PC-3 (cell line): ENCODE data around the gene RRH. TPM values are rescaled to one million over a fixed set of nuclear protein-coding genes. Genes with fewer than 3 reads are reported as not detected.

Source experiments
- ATAC-seq: fragments of 200-7000 bp; cut with Tn5 transposase; 2 replicates; pipeline ENCODE4 v1.9.1; 2020; ENCODE audit warnings: mild to moderate bottlenecking, moderate library complexity
- BruUV-seq: library from RNA; stranded (reverse); fragments of 400-500 nt; replicated peaks from 2 replicates; lab custom pipeline; 2021; lab: Mats Ljungman, UMichigan
- CTCF ChIA-PET: fragments of 300-600 bp; sonication (Branson Sonifier 250); formaldehyde crosslinking; loops from one replicate; lab custom pipeline; 2022; ENCODE audit warnings: antibody characterized with exemption; lab: Charles Lee
- POLR2A ChIA-PET: fragments of 300-600 bp; sonication (Branson Sonifier 250); formaldehyde crosslinking; loops from one replicate; lab custom pipeline; 2022; ENCODE audit warnings: antibody characterized with exemption; ENCODE audit not compliant: unreplicated experiment; lab: Charles Lee
- DNase-seq: peaks from one replicate; pipeline ENCODE4 v3.0.0-alpha.2; 2015
- H2AFZ ChIP-seq: fragments of 300-600 bp; sonication (generic); 2 replicates; pipeline ENCODE4 v1.6.0; 2016; ENCODE audit warnings: antibody characterized with exemption, low read length
- H3F3A ChIP-seq: fragments of 300-600 bp; sonication (generic); one replicate; pipeline ENCODE4 v1.6.0; 2017; ENCODE audit warnings: antibody characterized with exemption, low read length, control low read depth, mild to moderate bottlenecking; ENCODE audit not compliant: unreplicated experiment
- H3K27ac ChIP-seq: fragments of 300-600 bp; sonication (generic); 2 replicates; pipeline ENCODE4 v1.5.1; 2016; ENCODE audit warnings: mild to moderate bottlenecking, low read length
- H3K27me3 ChIP-seq: fragments of 300-600 bp; sonication (generic); 2 replicates; pipeline ENCODE4 v1.6.1; 2016; ENCODE audit warnings: low read length, mixed read lengths
- H3K36me3 ChIP-seq: fragments of 300-600 bp; sonication (generic); 2 replicates; pipeline ENCODE4 v1.6.1; 2016; ENCODE audit warnings: low read depth, mixed run types, low read length, mixed read lengths
- H3K4me1 ChIP-seq: fragments of 300-600 bp; sonication (generic); 2 replicates; pipeline ENCODE4 v1.5.1; 2016; ENCODE audit warnings: low read length; ENCODE audit not compliant: insufficient read depth
- H3K4me2 ChIP-seq: fragments of 300-600 bp; sonication (generic); 2 replicates; pipeline ENCODE4 v1.6.0; 2016; ENCODE audit warnings: low read length
- H3K4me3 ChIP-seq: fragments of 300-600 bp; sonication (generic); 2 replicates; pipeline ENCODE4 v1.5.1; 2016; ENCODE audit warnings: mild to moderate bottlenecking, low read length, mixed read lengths
- H3K79me2 ChIP-seq: fragments of 300-600 bp; sonication (generic); 2 replicates; pipeline ENCODE4 v1.6.1; 2017; ENCODE audit warnings: low read length, mixed read lengths
- H3K9ac ChIP-seq: fragments of 300-600 bp; sonication (generic); 2 replicates; pipeline ENCODE4 v1.6.0; 2016; ENCODE audit warnings: mild to moderate bottlenecking, low read length
- H3K9me2 ChIP-seq: fragments of 300-600 bp; sonication (generic); replicated peaks from 2 replicates; pipeline ENCODE4 v1.6.1; 2016; ENCODE audit warnings: mixed run types, low read length, mixed read lengths
- H3K9me3 ChIP-seq: fragments of 300-600 bp; sonication (generic); 2 replicates; pipeline ENCODE4 v1.6.1; 2016; ENCODE audit warnings: low read length, mixed read lengths
- H4K20me1 ChIP-seq: fragments of 300-600 bp; sonication (generic); 2 replicates; pipeline ENCODE4 v1.6.1; 2016; ENCODE audit warnings: low read length, mixed read lengths
- CTCF ChIP-seq: fragments of 300-600 bp; sonication (generic); conservative IDR thresholded peaks from 2 replicates; pipeline ENCODE4 v1.5.1; 2017; ENCODE audit warnings: antibody characterized with exemption, low read depth, mild to moderate bottlenecking, low read length
- EZH2 ChIP-seq: fragments of 300-600 bp; sonication (generic); IDR thresholded peaks from one replicate; pipeline ENCODE4 v1.6.1; 2017; ENCODE audit warnings: antibody characterized with exemption, mild to moderate bottlenecking, low read length; ENCODE audit not compliant: unreplicated experiment
- EZH2phosphoT487 ChIP-seq: fragments of 300-600 bp; sonication (generic); IDR thresholded peaks from 2 replicates; pipeline ENCODE4 v1.6.1; 2018; ENCODE audit warnings: mild to moderate bottlenecking, antibody characterized with exemption, low read length, borderline replicate concordance
- intact Hi-C: fragments of 100-400 bp; cut with micrococcal nuclease; formaldehyde crosslinking; loops from 2 replicates; pipeline ENCODE4 v1.9.0; 2023
- total RNA-seq: library from RNA; depleted of rRNA; stranded (reverse); fragments of >200 nt; gene quantifications from 2 replicates; pipeline ENCODE4 v1.2.3, GENCODE V29; 2014

The RRH gene
- total RNA-seq, 1 experiment from 2014 or later, result 0.18 TPM

- H3K4me2 ChIP-seq, result no peak overlapping the region
- POLR2A ChIA-PET, result no interaction called here
Observed at GRCh38 chr4:109801099-109801789, 26.5 kb upstream of the RRH start.

GRCh38 chr4:109801895-109802319, 25.9 kb upstream of the RRH start, which contains the start of gene CFI:
TSS of gene CFI (minus strand) at chr4:109801999. CDS start at chr4:109801971, 28 bp downstream.
- no peak within 1 kb of the TSS for H3K9ac ChIP-seq
- CTCF ChIA-PET, result no interaction called here
- DNase-seq, result no peak

More at GRCh38 chr4:109801099-109801789, 26.5 kb upstream of the RRH start:
- Histone ChIP-seq H3F3A (no peaks in the 10 kb centered on the region), H4K20me1 (no peaks in the 10 kb centered on the region), H3K9me3 (no peaks in the 10 kb centered on the region), H3K9ac (no peak overlapping the region), H3K27ac (no peak overlapping the region), H3K79me2 (no peaks in the 10 kb centered on the region), H2AFZ (no peak overlapping the region), H3K4me3 (no peak overlapping the region), H3K4me1 (no peaks in the 10 kb centered on the region), H3K9me2 (no peaks in the 10 kb centered on the region), H3K27me3 (no peaks in the 10 kb centered on the region), H3K36me3 (no peaks in the 10 kb centered on the region)
- DNase-seq, result no peak
- CTCF ChIA-PET, result no interaction called here
- intact Hi-C loops, result no loop called here
- TF ChIP-seq CTCF (no peak), EZH2 (no peak), EZH2phosphoT487 (no peak)
- BruUV-seq, result no TSS peak
- ATAC-seq, result no peak

More at GRCh38 chr4:109801895-109802319, 25.9 kb upstream of the RRH start, which contains the start of gene CFI:
- POLR2A ChIA-PET, result no interaction called here
- Histone ChIP-seq H3K4me2 (no peak within 1 kb of the TSS), H3K36me3 (no peaks in the 10 kb centered on the region), H2AFZ (no peak within 1 kb of the TSS), H3F3A (no peaks in the 10 kb centered on the region), H3K9me3 (no peaks in the 10 kb centered on the region), H3K27ac (no peak within 1 kb of the TSS), H3K9me2 (no peaks in the 10 kb centered on the region), H4K20me1 (no peaks in the 10 kb centered on the region), H3K27me3 (no peaks in the 10 kb centered on the region), H3K79me2 (no peaks in the 10 kb centered on the region), H3K4me1 (no peaks in the 10 kb centered on the region), H3K4me3 (no peak within 1 kb of the TSS)
- no peak for TF ChIP-seq EZH2
- no peak for TF ChIP-seq EZH2phosphoT487
- no peak for TF ChIP-seq CTCF
- intact Hi-C loops, result no loop called here
- ATAC-seq, result no peak
- no TSS peak for BruUV-seq
